SIG-M5 (cell line): ENCODE results near the gene FARP2.
"Not testable (repeated sequence)": the region's sequence is repeated elsewhere in the genome, so short reads cannot be mapped to it uniquely, and the experiment has no call there.

ENCODE experiments used
- DNase-seq: peaks from one replicate; lab custom pipeline; 2025; lab: John Stamatoyannopoulos, UW

Gene FARP2

GRCh38 chr2:241355983-241356870 is at the start of gene FARP2:
Gene FARP2, plus strand, starts transcription at chr2:241356285. Its CDS starts 16,823 bp downstream, at chr2:241373108.
- peak; percentile 88 for DNase-seq

DNA sequence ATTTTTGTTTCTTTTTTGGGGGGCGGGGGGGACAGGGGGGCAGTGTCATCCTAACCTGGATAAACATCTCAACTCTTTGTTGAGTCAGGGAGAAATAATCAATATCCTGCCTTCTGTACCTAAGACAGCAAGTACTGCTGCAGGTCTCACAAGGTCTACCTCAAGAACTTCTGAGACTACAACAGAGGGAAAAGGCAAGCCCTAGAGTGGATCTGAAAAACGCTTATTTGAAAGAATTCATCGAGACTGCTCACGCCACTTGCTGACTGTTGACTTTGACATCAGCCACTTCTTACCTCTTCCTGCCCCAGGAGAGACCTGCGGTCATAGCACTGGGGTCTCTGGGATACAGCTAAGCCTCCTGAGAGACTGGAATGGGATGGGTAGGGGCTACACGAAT is 49.0 kb upstream of the FARP2 start:
- DNase-seq: no peak

DNA sequence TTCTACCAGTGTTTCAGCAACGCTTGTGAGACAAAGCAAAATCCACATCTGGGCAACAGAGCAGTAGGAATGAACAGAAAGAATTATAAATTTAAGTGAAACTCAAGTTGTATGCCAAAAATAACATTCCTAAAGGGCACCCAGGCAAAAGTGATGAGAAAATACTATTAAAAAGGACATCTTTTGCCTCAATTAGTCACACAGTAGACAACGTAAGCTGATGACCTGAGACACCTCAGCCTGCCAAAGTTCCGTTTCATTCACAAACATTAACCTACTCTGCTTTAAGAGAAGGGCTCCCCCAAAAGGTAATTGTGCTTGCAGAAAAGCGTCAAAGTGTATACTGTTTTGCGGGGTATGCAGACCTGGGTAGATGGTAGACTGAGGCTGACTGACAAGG is 47.8 kb upstream of the FARP2 start:
- no peak for DNase-seq

DNA sequence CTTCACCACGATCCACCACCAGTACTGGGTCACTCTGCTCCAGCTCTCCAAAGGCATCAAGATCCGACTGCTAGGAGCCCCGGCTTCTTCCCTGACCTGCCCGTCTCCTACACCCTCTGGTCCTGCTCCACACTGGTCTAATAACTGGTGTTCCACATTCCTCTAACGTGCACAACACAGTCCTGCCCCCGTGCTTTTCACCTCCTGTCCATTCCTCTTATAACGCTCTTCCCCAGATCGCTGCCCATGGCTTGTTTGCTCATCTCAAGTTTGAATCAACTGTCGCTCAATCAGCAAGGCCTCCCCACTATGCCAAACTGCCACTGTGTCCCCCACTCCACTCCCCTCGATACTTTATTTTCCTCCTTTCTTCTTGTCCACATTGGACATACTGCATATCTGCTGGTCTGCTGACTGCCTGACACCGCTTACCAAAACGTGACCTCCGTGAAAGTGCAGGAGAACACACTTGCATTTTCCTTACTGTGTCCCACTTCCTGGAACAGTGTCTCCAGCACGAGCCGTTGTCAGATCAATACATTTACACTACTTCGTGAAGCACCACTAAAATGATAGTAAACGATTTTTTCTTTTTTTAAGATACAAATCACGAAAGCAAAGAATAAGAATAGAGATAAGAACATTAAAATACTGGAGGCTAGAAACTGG is 47.1 kb upstream of the FARP2 start:
- no peak for DNase-seq

- peak; percentile 87 for DNase-seq
Observed at GRCh38 chr2:241309684-241310117, 46.4 kb upstream of the FARP2 start.

DNA sequence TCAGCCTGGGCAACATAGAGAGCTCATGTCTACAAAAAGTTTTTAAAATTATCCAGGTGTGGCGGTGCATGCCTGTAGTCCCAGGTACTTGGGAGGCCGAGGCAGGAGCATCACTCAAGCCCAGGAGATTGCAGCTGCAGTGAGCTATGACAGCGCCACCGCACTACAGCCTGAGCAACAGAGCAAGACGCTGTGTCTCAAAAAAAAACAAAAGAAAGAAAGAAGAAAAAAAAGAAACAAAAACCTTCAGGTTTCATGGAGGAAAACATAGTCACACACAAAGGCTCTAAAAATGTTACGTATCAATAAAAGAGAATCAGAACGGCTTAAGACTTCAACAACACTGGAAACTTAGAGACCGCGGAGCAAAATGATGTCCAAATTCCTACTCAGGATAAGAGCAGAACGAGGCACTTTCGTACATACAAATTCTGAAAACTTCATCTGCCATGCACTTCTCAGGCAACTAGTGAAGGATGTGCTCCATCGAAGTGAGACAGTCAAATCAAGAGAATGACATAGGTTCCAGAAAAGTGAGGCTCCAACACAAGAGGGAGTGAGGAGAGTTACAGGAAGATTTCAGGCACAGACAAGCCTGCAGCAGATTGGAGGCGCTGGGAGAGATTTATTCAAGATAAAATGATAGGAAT is 45.0 kb upstream of the FARP2 start:
- DNase-seq: no peak

DNA sequence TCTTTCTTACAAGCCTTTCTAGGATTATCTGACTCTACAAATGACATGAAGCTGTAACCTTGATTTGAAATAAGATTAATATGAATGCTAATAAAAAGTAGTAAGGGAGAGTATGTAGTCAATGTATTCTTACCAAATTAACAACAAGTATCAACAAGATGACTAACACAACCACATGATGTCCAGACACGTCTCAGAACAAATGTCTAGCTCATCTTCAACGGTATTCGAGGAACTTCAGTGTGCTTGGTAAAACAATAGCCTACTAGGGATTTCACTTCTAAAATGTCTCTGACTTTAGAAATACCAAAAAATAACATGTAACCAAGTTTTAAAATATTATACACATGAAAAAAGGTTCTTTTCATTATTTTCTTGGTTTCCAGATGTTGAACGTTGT is 44.0 kb upstream of the FARP2 start:
- no peak for DNase-seq

DNA sequence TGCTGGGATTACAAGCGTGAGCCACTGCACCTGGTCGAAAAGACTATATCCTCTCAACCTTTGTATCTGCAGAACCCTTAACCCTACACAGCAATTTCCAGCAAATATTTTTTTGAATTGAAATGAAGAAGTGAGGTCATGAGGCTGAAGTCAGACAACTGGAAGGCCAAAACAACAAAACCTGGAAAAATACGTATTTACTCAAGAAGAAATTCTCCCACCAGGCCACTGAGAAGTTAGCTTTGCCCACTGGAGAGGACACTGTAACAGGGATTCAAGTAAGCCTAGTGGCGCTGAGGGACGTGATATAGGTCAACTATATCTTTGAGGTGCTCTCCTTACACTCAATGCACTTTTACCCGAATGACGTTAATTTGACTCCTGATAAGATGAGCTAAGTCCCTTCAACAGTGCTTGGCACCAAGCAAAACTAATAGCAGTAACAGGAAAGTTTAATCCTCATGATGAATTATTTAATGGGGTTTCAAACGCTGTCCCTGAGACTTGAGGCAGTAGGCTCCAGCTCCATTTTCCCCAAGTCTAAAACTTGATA is 42.5 kb upstream of the FARP2 start:
- no peak for DNase-seq

- peak; percentile 30 for DNase-seq
Observed at GRCh38 chr2:241314226-241315092, 41.6 kb upstream of the FARP2 start.

DNA sequence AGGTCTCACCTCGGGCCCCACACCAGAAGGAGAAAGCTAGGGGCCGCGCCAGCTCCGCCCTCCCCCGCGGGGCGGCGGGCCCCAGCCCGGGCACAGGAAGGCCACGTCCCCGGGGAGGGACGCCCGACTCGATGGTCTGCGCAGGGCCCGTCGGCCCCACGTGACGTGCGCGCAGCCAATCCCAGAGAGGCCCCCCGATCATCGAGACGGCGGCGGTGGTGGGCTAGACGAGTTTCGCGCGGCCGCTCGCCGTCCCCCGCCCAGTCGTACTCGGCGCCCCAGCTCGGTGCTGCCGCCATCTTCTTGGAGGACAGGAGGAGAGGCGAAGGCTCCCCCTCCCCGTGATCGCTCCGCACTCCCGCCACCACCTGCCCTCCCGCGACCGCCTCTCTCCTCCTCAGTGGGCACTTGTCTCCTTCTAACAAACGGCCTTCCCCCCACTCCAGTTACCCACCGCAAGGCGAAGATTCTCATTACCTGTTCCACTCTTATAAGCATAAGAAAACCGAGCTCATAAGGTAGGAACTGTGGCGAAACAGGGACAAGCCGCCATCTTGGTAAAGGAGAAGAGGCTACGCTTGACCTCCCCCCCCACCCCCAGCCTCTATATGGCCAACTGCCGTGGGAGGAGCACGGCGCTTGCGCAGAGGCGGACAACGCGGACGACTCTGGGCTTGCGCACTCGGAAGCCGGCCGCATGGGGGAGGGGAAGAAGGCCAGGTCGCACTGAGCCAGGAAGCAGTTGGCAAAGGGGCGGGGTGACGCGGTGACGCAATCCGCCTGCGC is 40.8 kb upstream of the FARP2 start, which contains the start of gene HDLBP:
Gene HDLBP (minus strand): TSS at position 580 of the 786 bp plus-strand sequence. CDS start 48,803 bp downstream, outside the sequence.
- peak; percentile 86 for DNase-seq

DNA sequence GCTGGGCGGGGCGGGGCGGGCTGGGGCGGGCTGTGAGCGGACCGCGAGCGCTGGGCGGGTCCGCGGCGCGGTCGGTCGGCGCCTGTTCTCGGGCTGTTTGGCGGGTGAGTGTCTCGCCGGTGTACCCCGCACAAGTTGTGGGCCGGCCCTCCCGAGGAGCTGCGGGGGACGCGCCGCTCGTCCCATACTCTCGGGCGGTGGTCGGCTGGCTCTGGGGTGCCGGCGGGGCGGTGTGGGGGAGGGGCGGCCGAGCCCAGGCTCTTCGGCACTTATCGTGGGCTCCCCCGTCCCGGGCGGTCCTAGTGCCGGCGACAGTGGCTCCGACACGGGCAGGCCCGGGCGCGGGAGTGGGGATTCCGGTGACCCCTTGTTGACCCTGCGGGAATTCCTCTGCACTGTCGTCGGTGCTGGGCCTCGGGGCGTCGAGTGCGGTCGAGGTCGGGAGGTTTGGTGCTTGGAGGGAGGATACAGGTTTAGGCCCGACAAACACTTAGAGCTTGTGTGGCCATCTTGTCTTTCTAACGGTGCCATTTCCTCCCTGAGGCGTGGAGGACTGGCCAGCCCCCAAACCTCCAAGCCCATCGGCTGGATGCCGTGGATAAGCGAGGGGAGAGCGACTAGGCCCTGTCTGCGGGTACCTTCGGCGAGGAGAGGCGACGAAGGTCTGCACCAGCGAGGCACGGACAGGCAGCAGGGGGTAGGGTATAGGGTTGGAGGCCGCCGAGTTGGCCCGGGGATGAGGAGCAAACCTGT is 40.0 kb upstream of the FARP2 start, which contains the start of gene SEPTIN2:
Gene SEPTIN2 (plus strand): TSS at position 47 of the 753 bp plus-strand sequence. CDS start 8,308 bp downstream, outside the sequence.
- DNase-seq: no peak

DNA sequence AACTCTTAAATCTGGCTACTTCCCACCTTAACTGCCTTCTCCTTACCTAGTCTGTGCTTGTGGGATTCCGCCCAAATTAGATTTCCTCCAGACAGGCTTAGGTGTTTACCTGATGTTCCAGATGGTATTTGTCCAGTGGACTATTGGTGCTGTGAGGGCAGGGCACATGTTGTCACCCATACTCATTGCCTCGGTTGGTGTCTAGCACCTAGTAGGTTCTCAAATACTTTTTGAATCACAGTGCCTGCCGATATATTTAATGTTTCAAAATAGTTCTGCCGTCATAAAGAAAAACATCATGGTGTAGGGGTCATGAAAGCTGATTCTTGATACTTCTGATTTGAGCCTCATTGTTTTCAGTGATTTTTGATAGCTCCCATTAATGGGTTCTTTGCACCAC is 39.3 kb upstream of the FARP2 start:
- DNase-seq: no peak

- peak; percentile 32 for DNase-seq
Observed at GRCh38 chr2:241317391-241317790, 38.7 kb upstream of the FARP2 start.

DNA sequence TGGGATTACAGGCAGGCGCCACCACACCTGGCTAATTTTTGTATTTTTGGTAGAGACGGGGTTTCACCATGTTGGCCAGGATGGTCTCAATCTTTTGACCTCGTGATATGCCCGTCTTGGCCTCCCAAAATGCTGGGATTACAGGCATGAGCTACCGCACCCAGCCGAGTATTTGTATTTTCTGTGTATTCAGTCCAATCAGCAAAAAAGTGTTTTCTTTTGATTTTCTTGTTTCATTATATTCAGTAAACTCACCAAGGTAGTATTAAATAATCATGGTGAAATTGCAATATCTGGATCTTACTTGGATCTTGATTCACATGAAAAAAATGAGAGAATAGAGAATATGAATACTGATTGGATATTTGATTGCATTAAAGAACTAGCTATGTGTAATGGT is 37.3 kb upstream of the FARP2 start:
- DNase-seq: not testable (repeated sequence)

DNA sequence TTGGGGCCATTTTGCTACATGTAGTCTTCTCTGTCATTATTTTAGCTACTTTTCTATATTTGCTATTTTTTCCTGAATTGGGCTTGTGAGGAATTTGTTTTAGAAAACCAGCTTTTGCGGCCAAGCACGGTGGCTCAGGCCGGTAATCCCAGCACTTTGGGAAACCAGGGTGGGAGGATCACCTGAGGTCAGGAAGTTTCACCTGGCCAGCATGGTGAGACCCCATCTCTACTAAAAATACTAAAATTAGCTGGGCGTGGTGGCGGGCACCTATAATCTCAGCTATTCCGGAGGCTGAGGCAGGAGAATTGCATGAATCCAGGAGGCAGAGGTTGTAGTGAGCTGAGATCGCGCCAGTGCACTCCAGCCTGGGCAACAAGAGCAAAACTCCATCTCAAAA is 35.7 kb upstream of the FARP2 start:
- DNase-seq: no peak

- no peak for DNase-seq
Observed at GRCh38 chr2:241321033-241321432, 35.1 kb upstream of the FARP2 start.

DNA sequence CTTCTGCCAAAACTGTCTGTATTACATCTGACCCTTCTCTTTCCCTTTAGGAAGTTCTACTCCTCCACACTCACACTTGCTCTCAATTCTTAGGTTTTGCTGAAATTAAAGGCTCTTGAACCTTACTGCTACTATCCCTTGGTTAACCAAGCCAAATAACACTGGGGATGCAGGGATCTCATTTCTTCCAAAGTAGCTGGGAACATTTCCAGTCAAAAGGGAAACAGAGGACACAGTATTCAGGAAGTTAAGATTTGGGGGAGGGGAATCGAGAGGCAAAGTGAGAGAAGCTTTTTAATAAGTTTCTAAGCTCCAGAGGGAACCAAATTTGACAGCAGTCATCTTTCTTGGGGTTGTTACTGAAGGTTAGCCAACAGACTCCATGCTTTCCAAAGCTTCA is 34.2 kb upstream of the FARP2 start:
- no peak for DNase-seq

- DNase-seq: no peak
Observed at GRCh38 chr2:241323778-241324177, 32.3 kb upstream of the FARP2 start.

DNA sequence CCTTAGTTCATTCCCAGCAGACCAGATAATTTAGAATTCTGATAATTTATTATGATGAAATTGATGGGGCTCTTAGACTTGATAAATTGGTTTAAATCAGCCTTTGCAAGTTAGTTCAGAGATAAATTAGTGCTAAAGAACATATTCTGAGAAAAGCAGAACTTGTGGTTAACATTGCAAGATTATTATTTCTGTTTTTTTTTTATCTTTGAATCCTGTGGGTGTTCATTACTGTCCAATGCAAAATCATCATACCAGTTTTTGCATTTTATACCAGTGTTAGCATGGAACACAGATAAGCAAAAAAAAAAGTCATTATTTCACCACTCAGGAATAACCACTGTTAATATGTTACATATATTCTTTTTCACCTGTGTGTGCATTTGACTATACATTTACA is 31.3 kb upstream of the FARP2 start:
- no peak for DNase-seq

- no peak for DNase-seq
Observed at GRCh38 chr2:241325257-241325656, 30.8 kb upstream of the FARP2 start.
